ENCODE measurements around the gene PKP4.

Gene PKP4

DNA sequence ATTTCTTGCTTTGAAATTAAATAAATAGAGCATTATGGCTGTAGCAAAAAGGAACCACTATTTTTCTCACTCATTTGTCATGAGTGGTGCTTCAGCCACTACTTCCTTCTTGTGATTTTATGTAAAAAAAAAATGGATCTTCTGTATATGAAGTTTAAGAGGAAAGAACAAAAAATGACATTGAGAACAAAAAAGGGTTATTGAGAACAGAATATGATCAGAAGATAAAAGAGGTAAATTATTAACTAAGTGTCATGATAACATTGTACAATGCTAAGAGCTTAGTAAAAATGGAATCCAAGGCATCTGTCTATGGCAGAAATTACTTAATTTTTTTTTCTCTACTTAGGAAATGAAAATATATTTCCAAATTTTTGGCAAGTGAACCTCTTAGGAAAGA is 103.5 kb downstream of the PKP4 start:
- Histone ChIP-seq H3K4me3 (ENCODE audit: low read length) (no peak overlapping the region), H3K27me3 (ENCODE audit: control insufficient read depth, insufficient read depth, low read length) (no peaks in the 10 kb centered on the region), H3K4me1 (ENCODE audit: control insufficient read depth, insufficient read depth, low read length) (no peaks in the 10 kb centered on the region), H3K9me3 (ENCODE audit: control insufficient read depth, insufficient read depth, low read length) (no peaks in the 10 kb centered on the region), H3K36me3 (ENCODE audit: control insufficient read depth, insufficient read depth, low read length) (no peaks in the 10 kb centered on the region), H3K27ac (ENCODE audit: low read length) (no peak overlapping the region)
- no peak for DNase-seq (ENCODE audit: low read depth, low spot score)

- WGBS (ENCODE audit: insufficient coverage, insufficient read length): no CpG with 5 or more reads among the region's 3 CpGs
- no peaks in the 10 kb centered on the region for H3K4me1 ChIP-seq (ENCODE audit: control insufficient read depth, insufficient read depth, low read length)
These were observed 104.3 kb downstream of the PKP4 start for GRCh38 chr2:158561054-158561453.

GRCh38 chr2:158567208-158567607 is 110.5 kb downstream of the PKP4 start:
- DNase-seq (ENCODE audit: low read depth, low spot score): no peak
- Histone ChIP-seq H3K9me3 (ENCODE audit: control insufficient read depth, insufficient read depth, low read length) (no peaks in the 10 kb centered on the region), H3K4me3 (ENCODE audit: low read length) (no peak overlapping the region), H3K4me1 (ENCODE audit: control insufficient read depth, insufficient read depth, low read length) (no peaks in the 10 kb centered on the region), H3K27ac (ENCODE audit: low read length) (no peak overlapping the region), H3K36me3 (ENCODE audit: control insufficient read depth, insufficient read depth, low read length) (no peaks in the 10 kb centered on the region), H3K27me3 (ENCODE audit: control insufficient read depth, insufficient read depth, low read length) (no peaks in the 10 kb centered on the region)
- WGBS (ENCODE audit: insufficient coverage, insufficient read length): 100% methylated on average over 2 of the region's 2 CpGs

More at GRCh38 chr2:158561054-158561453, 104.3 kb downstream of the PKP4 start:
- H3K36me3 ChIP-seq (ENCODE audit: control insufficient read depth, insufficient read depth, low read length): no peaks in the 10 kb centered on the region
- H3K9me3 ChIP-seq (ENCODE audit: control insufficient read depth, insufficient read depth, low read length): no peaks in the 10 kb centered on the region
- DNase-seq (ENCODE audit: low read depth, low spot score): no peak
- H3K27ac ChIP-seq (ENCODE audit: low read length): no peak overlapping the region
- no peaks in the 10 kb centered on the region for H3K27me3 ChIP-seq (ENCODE audit: control insufficient read depth, insufficient read depth, low read length)
- H3K4me3 ChIP-seq (ENCODE audit: low read length): no peak overlapping the region

GRCh38 chr2:158569284-158569683 is 112.5 kb downstream of the PKP4 start:
- no peak overlapping the region for H3K4me3 ChIP-seq (ENCODE audit: low read length)
- no peak overlapping the region for H3K27ac ChIP-seq (ENCODE audit: low read length)
- H3K27me3 ChIP-seq (ENCODE audit: control insufficient read depth, insufficient read depth, low read length): no peaks in the 10 kb centered on the region
- WGBS (ENCODE audit: insufficient coverage, insufficient read length): no CpG with 5 or more reads among the region's 2 CpGs
- DNase-seq (ENCODE audit: low read depth, low spot score): no peak
- no peaks in the 10 kb centered on the region for H3K36me3 ChIP-seq (ENCODE audit: control insufficient read depth, insufficient read depth, low read length)
- no peaks in the 10 kb centered on the region for H3K9me3 ChIP-seq (ENCODE audit: control insufficient read depth, insufficient read depth, low read length)
- H3K4me1 ChIP-seq (ENCODE audit: control insufficient read depth, insufficient read depth, low read length): peaks cover 1% of the 10 kb centered on the region; the same call in 1 of the 2 replicates

- WGBS (ENCODE audit: insufficient coverage, insufficient read length): no CpG with 5 or more reads among the region's 3 CpGs
- no peak for DNase-seq (ENCODE audit: low read depth, low spot score)
- H3K9me3 ChIP-seq (ENCODE audit: control insufficient read depth, insufficient read depth, low read length): no peaks in the 10 kb centered on the region
These were observed 114.1 kb downstream of the PKP4 start for GRCh38 chr2:158570869-158571268.

DNA sequence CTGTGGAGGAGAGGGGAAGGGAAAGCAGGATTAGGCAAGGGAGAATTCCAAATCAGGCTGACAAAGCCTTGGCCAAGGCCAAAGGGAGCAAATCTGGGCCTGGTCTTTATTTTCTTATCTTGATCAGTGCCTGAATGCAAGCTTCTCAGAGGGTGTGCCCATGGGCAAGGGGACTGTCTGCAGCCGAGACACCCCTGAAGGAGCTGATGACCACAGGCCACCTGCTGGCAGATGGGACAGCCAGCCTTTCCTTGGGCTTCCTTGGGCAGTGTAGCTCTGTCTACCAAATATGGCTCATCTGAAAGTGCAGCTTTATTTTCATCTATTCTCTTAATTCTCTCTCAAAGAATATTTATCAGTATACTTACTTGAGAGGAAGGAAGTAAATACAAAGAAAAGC is 117.0 kb downstream of the PKP4 start:
- H3K27me3 ChIP-seq (ENCODE audit: control insufficient read depth, insufficient read depth, low read length): no peaks in the 10 kb centered on the region
- no peak overlapping the region for H3K4me3 ChIP-seq (ENCODE audit: low read length)
- H3K36me3 ChIP-seq (ENCODE audit: control insufficient read depth, insufficient read depth, low read length): no peaks in the 10 kb centered on the region
- no peak for DNase-seq (ENCODE audit: low read depth, low spot score)
- no CpG with 5 or more reads among the region's 1 CpG for WGBS (ENCODE audit: insufficient coverage, insufficient read length)
- H3K4me1 ChIP-seq (ENCODE audit: control insufficient read depth, insufficient read depth, low read length): peaks cover 1% of the 10 kb centered on the region; the same call in 1 of the 2 replicates
- no peaks in the 10 kb centered on the region for H3K9me3 ChIP-seq (ENCODE audit: control insufficient read depth, insufficient read depth, low read length)
- H3K27ac ChIP-seq (ENCODE audit: low read length): no peak overlapping the region

More at GRCh38 chr2:158570869-158571268, 114.1 kb downstream of the PKP4 start:
- H3K4me1 ChIP-seq (ENCODE audit: control insufficient read depth, insufficient read depth, low read length): peaks cover 1% of the 10 kb centered on the region; the same call in 1 of the 2 replicates
- no peak overlapping the region for H3K27ac ChIP-seq (ENCODE audit: low read length)
- no peaks in the 10 kb centered on the region for H3K36me3 ChIP-seq (ENCODE audit: control insufficient read depth, insufficient read depth, low read length)
- H3K4me3 ChIP-seq (ENCODE audit: low read length): no peak overlapping the region
- no peaks in the 10 kb centered on the region for H3K27me3 ChIP-seq (ENCODE audit: control insufficient read depth, insufficient read depth, low read length)

- Histone ChIP-seq H3K4me3 (ENCODE audit: low read length) (no peak overlapping the region), H3K27ac (ENCODE audit: low read length) (no peak overlapping the region), H3K4me1 (ENCODE audit: control insufficient read depth, insufficient read depth, low read length) (peaks cover 1% of the 10 kb centered on the region; the same call in 1 of the 2 replicates), H3K9me3 (ENCODE audit: control insufficient read depth, insufficient read depth, low read length) (no peaks in the 10 kb centered on the region), H3K27me3 (ENCODE audit: control insufficient read depth, insufficient read depth, low read length) (no peaks in the 10 kb centered on the region), H3K36me3 (ENCODE audit: control insufficient read depth, insufficient read depth, low read length) (no peaks in the 10 kb centered on the region)
- DNase-seq (ENCODE audit: low read depth, low spot score): no peak
- no CpG with 5 or more reads among the region's 2 CpGs for WGBS (ENCODE audit: insufficient coverage, insufficient read length)
These were observed 118.4 kb downstream of the PKP4 start for GRCh38 chr2:158575051-158575635.

GRCh38 chr2:158577141-158577540 is 120.4 kb downstream of the PKP4 start:
- Histone ChIP-seq H3K4me1 (ENCODE audit: control insufficient read depth, insufficient read depth, low read length) (peaks cover 1% of the 10 kb centered on the region; the same call in 1 of the 2 replicates), H3K27me3 (ENCODE audit: control insufficient read depth, insufficient read depth, low read length) (no peaks in the 10 kb centered on the region), H3K9me3 (ENCODE audit: control insufficient read depth, insufficient read depth, low read length) (no peaks in the 10 kb centered on the region), H3K36me3 (ENCODE audit: control insufficient read depth, insufficient read depth, low read length) (no peaks in the 10 kb centered on the region), H3K27ac (ENCODE audit: low read length) (no peak overlapping the region), H3K4me3 (ENCODE audit: low read length) (no peak overlapping the region)
- WGBS (ENCODE audit: insufficient coverage, insufficient read length): no CpG with 5 or more reads among the region's 5 CpGs
- DNase-seq (ENCODE audit: low read depth, low spot score): no peak

- Histone ChIP-seq H3K36me3 (ENCODE audit: control insufficient read depth, insufficient read depth, low read length) (no peaks in the 10 kb centered on the region), H3K9me3 (ENCODE audit: control insufficient read depth, insufficient read depth, low read length) (no peaks in the 10 kb centered on the region), H3K4me3 (ENCODE audit: low read length) (no peak overlapping the region), H3K4me1 (ENCODE audit: control insufficient read depth, insufficient read depth, low read length) (no peaks in the 10 kb centered on the region; the same call in 1 of the 2 replicates), H3K27ac (ENCODE audit: low read length) (no peak overlapping the region), H3K27me3 (ENCODE audit: control insufficient read depth, insufficient read depth, low read length) (no peaks in the 10 kb centered on the region)
- WGBS (ENCODE audit: insufficient coverage, insufficient read length): no CpG with 5 or more reads among the region's 1 CpG
- no peak for DNase-seq (ENCODE audit: low read depth, low spot score)
These were observed 122.1 kb downstream of the PKP4 start for GRCh38 chr2:158578703-158579330.

- no peak for DNase-seq (ENCODE audit: low read depth, low spot score)
- Histone ChIP-seq H3K4me3 (ENCODE audit: low read length) (no peak overlapping the region), H3K27ac (ENCODE audit: low read length) (no peak overlapping the region), H3K36me3 (ENCODE audit: control insufficient read depth, insufficient read depth, low read length) (no peaks in the 10 kb centered on the region), H3K9me3 (ENCODE audit: control insufficient read depth, insufficient read depth, low read length) (no peaks in the 10 kb centered on the region), H3K27me3 (ENCODE audit: control insufficient read depth, insufficient read depth, low read length) (no peaks in the 10 kb centered on the region), H3K4me1 (ENCODE audit: control insufficient read depth, insufficient read depth, low read length) (no peaks in the 10 kb centered on the region)
- no CpG with 5 or more reads among the region's 2 CpGs for WGBS (ENCODE audit: insufficient coverage, insufficient read length)
These were observed 123.2 kb downstream of the PKP4 start for GRCh38 chr2:158579928-158580327.

GRCh38 chr2:158580760-158581159 is 124.0 kb downstream of the PKP4 start:
- WGBS (ENCODE audit: insufficient coverage, insufficient read length): no CpG with 5 or more reads among the region's 2 CpGs
- H3K36me3 ChIP-seq (ENCODE audit: control insufficient read depth, insufficient read depth, low read length): no peaks in the 10 kb centered on the region

More at GRCh38 chr2:158580760-158581159, 124.0 kb downstream of the PKP4 start:
- Histone ChIP-seq H3K4me1 (ENCODE audit: control insufficient read depth, insufficient read depth, low read length) (no peaks in the 10 kb centered on the region), H3K9me3 (ENCODE audit: control insufficient read depth, insufficient read depth, low read length) (no peaks in the 10 kb centered on the region), H3K27ac (ENCODE audit: low read length) (no peak overlapping the region), H3K4me3 (ENCODE audit: low read length) (no peak overlapping the region), H3K27me3 (ENCODE audit: control insufficient read depth, insufficient read depth, low read length) (no peaks in the 10 kb centered on the region)
- DNase-seq (ENCODE audit: low read depth, low spot score): no peak
